ENCODE measurements around the gene CEACAM19.

GRCh38 chr19:44680536-44680935, 9.3 kb downstream of the CEACAM19 start:
- TF ChIP-seq CTCF (IDR thresholded peaks at IDR 0.05) (no peak), POLR2A (IDR thresholded peaks at IDR 0.05) (no peak)
